ENCODE results near the gene TSPAN19.

GRCh38 chr12:84983289-84983688 lies 52.8 kb downstream of the TSPAN19 start:
- no peak for TF ChIP-seq CTCF (IDR thresholded peaks at IDR 0.05)
- no peak for TF ChIP-seq POLR2A (IDR thresholded peaks at IDR 0.05)

All from right lobe of liver (tissue), 4 donors.